ENCODE measurements around the gene HSPA1L.

DNA sequence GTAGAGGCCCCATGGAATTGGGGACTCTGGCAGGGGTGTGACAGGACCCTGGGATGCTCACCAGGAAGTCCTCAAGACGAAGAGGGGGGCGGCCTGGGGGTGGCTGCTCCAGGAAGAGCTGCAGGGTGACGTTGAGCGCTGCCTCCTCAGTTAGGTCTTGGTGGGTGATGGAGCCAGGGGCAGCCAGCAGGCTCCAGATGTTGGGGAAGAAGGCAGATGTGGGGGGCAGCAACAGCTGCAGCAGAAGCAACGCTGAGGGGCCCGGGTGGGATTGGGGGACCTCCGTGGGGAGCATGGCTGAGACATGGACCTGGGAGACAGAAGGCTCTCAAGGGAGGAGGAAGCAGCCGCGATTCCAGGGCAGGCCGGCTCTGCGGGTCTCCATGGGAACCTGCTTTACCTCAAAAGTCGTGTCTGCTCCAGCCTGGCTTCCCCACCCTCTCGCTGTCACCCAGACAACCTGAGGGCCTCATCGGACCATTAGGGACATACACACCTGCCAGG, 38.5 kb downstream of the HSPA1L start:
- TF ChIP-seq, protein P1, sequence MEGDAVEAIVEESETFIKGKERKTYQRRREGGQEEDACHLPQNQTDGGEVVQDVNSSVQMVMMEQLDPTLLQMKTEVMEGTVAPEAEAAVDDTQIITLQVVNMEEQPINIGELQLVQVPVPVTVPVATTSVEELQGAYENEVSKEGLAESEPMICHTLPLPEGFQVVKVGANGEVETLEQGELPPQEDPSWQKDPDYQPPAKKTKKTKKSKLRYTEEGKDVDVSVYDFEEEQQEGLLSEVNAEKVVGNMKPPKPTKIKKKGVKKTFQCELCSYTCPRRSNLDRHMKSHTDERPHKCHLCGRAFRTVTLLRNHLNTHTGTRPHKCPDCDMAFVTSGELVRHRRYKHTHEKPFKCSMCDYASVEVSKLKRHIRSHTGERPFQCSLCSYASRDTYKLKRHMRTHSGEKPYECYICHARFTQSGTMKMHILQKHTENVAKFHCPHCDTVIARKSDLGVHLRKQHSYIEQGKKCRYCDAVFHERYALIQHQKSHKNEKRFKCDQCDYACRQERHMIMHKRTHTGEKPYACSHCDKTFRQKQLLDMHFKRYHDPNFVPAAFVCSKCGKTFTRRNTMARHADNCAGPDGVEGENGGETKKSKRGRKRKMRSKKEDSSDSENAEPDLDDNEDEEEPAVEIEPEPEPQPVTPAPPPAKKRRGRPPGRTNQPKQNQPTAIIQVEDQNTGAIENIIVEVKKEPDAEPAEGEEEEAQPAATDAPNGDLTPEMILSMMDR (IDR thresholded peaks at IDR 0.05): no peak
- no peak for TF ChIP-seq ZFX (IDR thresholded peaks at IDR 0.05; ENCODE audit: borderline replicate concordance)

All from 22Rv1 (cell line).